ENCODE results near the gene GCNT2. TPM values are rescaled to one million over a fixed set of nuclear protein-coding genes. Genes with fewer than 3 reads are reported as not detected.

Gene GCNT2
- total RNA-seq (2022; extraction: Qiagen RNA extraction; ENCODE audit: low read depth), result 5.8 to 9.3 TPM (median 7.0 TPM) in 5 replicates

DNA sequence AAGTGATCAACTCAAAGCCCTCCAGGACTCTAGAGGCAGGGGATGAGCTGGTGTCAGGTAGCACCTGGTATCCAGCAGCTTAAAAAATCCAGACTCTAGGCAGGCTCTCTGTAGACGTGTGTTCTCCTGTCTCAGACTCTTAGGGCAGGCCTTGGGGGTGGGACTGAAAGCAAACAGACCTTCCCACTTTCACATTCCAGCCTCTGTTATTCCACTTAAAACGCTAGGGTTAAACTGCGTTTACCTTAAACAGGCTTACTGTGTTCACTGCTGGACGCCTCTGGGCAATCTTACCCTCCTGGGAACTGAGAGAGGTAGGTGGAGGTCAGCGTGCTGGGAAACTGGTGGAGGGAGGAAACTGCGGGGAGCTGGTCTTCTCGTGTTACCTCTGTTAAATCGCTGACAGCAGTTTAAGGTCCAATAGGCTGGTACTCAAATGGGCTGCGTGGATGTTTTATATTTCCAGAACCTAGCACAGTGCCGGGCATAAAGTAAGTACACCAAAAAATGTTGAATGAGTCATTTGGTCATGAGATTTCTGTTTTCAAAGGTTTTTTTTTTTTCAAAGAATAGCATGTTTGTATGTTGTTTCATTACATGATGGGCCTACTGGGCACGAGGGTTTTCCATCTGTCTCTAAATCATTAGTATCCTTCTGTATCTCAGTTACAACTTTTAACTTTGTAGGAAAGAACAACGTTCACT lies at the start of gene GCNT2:
TSS of gene GCNT2 (plus strand) at position 248 of the 705 bp plus-strand sequence. CDS start 7,561 bp downstream, outside the sequence.

Other genes starting within 250 kb of the GCNT2 start
- 14.4 to 18.4 TPM (median 17.4 TPM) in 5 replicates for gene TFAP2A, start 106.3 kb upstream of the GCNT2 start, total RNA-seq (2022; extraction: Qiagen RNA extraction; ENCODE audit: low read depth)
- 1.2 to 2.3 TPM (median 2.1 TPM) in 5 replicates for gene C6orf52, start 173.3 kb downstream of the GCNT2 start, total RNA-seq (2022; extraction: Qiagen RNA extraction; ENCODE audit: low read depth)
- gene PAK1IP1, start 173.6 kb downstream of the GCNT2 start, total RNA-seq (2022; extraction: Qiagen RNA extraction; ENCODE audit: low read depth), result 18.8 to 24.5 TPM (median 22.0 TPM) in 5 replicates
- gene TMEM14C, start 201.7 kb downstream of the GCNT2 start, total RNA-seq (2022; extraction: Qiagen RNA extraction; ENCODE audit: low read depth), result 138 to 158 TPM (median 155 TPM) in 5 replicates
- 134 to 154 TPM (median 143 TPM) in 5 replicates for gene TMEM14B, start 226.5 kb downstream of the GCNT2 start, total RNA-seq (2022; extraction: Qiagen RNA extraction; ENCODE audit: low read depth)